ENCODE results near the gene HDHD2.

Gene HDHD2

DNA sequence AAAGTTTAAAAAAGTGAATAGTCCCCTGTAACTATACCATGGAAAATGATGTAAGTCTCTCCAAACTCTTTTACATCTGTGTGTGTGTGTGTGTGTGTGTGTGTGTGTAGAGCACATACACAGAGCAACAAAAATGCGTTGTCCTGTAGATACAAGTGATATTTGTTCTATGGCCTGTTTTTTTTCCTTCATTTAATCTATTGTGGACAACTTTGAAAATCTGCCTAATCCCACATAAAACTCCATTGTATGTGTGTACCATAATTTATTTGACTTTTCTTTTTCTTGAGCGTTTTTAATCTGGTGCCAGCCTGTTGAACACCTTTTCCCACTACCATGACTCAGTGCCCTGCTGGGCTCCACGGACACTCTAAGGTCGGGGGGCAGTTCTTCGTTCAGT lies 62.6 kb downstream of the HDHD2 start:
- TF ChIP-seq CREB1 (IDR thresholded peaks at IDR 0.05; ENCODE audit: low read depth) (no peak), YY1 (IDR thresholded peaks at IDR 0.05; ENCODE audit: low read depth) (no peak), FOXM1 (IDR thresholded peaks at IDR 0.05; ENCODE audit: borderline replicate concordance, low read depth) (no peak), TCF12 (IDR thresholded peaks at IDR 0.05; ENCODE audit: low read depth) (no peak), RAD21 (IDR thresholded peaks at IDR 0.05; ENCODE audit: low read depth) (no peak), EP300 (IDR thresholded peaks at IDR 0.05; ENCODE audit: borderline replicate concordance) (no peak), TAF1 (IDR thresholded peaks at IDR 0.05; ENCODE audit: low read depth) (no peak), ZBTB7A (IDR thresholded peaks at IDR 0.05; ENCODE audit: low read depth) (no peak)
- TF ChIP-seq, protein P1, sequence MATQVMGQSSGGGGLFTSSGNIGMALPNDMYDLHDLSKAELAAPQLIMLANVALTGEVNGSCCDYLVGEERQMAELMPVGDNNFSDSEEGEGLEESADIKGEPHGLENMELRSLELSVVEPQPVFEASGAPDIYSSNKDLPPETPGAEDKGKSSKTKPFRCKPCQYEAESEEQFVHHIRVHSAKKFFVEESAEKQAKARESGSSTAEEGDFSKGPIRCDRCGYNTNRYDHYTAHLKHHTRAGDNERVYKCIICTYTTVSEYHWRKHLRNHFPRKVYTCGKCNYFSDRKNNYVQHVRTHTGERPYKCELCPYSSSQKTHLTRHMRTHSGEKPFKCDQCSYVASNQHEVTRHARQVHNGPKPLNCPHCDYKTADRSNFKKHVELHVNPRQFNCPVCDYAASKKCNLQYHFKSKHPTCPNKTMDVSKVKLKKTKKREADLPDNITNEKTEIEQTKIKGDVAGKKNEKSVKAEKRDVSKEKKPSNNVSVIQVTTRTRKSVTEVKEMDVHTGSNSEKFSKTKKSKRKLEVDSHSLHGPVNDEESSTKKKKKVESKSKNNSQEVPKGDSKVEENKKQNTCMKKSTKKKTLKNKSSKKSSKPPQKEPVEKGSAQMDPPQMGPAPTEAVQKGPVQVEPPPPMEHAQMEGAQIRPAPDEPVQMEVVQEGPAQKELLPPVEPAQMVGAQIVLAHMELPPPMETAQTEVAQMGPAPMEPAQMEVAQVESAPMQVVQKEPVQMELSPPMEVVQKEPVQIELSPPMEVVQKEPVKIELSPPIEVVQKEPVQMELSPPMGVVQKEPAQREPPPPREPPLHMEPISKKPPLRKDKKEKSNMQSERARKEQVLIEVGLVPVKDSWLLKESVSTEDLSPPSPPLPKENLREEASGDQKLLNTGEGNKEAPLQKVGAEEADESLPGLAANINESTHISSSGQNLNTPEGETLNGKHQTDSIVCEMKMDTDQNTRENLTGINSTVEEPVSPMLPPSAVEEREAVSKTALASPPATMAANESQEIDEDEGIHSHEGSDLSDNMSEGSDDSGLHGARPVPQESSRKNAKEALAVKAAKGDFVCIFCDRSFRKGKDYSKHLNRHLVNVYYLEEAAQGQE (IDR thresholded peaks at IDR 0.05; ENCODE audit: low read depth), result no peak

DNA sequence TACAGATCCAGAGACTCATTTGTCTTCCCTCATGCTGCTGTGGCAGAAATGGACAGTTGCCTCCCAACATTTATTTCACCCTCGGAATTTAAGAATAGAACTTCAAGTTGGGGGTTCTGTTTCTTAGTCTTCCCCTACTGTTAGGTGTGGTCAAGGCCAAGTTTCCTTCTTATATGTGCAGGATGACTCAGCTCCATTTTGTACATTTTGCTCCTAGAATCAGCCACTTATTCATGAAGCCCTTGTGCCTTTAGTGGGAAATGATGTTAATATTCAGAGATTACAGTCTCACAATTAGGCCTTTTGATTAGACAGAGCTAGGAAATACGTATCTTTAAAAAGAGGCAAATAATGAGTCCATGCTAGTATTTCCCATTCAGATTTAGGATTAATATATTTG lies 68.7 kb downstream of the HDHD2 start:
- no peak for TF ChIP-seq USF1 (IDR thresholded peaks at IDR 0.05)

GRCh38 chr18:47080872-47081271 lies 69.4 kb downstream of the HDHD2 start:
- TF ChIP-seq YY1 (IDR thresholded peaks at IDR 0.05; ENCODE audit: low read depth), result no peak
- no peak for TF ChIP-seq TCF12 (IDR thresholded peaks at IDR 0.05; ENCODE audit: low read depth)
- TF ChIP-seq, protein P1 (IDR thresholded peaks at IDR 0.05; ENCODE audit: low read depth), result no peak
- no peak for TF ChIP-seq USF1 (IDR thresholded peaks at IDR 0.05)
- no peak for TF ChIP-seq EGR1 (IDR thresholded peaks at IDR 0.05)
- no peak for TF ChIP-seq ZBTB7A (IDR thresholded peaks at IDR 0.05; ENCODE audit: low read depth)
- no peak for TF ChIP-seq TEAD4 (IDR thresholded peaks at IDR 0.05)
- TF ChIP-seq TAF1 (IDR thresholded peaks at IDR 0.05; ENCODE audit: low read depth), result no peak
- TF ChIP-seq RAD21 (IDR thresholded peaks at IDR 0.05; ENCODE audit: low read depth), result no peak
- TF ChIP-seq MAX (IDR thresholded peaks at IDR 0.05), result no peak
- no peak for TF ChIP-seq CEBPB (IDR thresholded peaks at IDR 0.05)
- TF ChIP-seq NFIC (IDR thresholded peaks at IDR 0.05), result no peak
- TF ChIP-seq FOXM1 (IDR thresholded peaks at IDR 0.05; ENCODE audit: borderline replicate concordance, low read depth), result no peak
- TF ChIP-seq CREB1 (IDR thresholded peaks at IDR 0.05; ENCODE audit: low read depth), result no peak

DNA sequence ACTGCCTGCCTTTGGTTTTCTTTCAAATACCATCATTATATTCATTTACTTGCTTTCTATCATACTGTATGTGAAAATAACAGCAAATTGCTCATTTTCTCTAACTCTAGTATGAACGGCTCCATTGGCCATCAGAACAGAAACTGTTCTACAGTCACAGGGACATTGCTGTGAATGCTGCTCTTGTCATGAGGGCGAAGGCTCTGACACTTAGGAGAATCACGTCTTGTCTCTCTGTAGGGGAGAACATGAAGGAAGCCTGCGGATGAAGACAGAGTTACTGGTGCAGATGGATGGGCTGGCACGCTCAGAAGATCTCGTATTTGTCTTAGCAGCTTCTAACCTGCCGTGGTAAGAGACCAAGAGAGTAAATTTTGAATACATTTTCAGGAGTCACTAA lies 73.2 kb downstream of the HDHD2 start:
- TF ChIP-seq NFIC (IDR thresholded peaks at IDR 0.05) (no peak), USF1 (IDR thresholded peaks at IDR 0.05) (no peak), TCF12 (IDR thresholded peaks at IDR 0.05; ENCODE audit: low read depth) (no peak), TAF1 (IDR thresholded peaks at IDR 0.05; ENCODE audit: low read depth) (no peak), EP300 (IDR thresholded peaks at IDR 0.05; ENCODE audit: borderline replicate concordance) (no peak), EGR1 (IDR thresholded peaks at IDR 0.05) (no peak), ZBTB7A (IDR thresholded peaks at IDR 0.05; ENCODE audit: low read depth) (no peak), TEAD4 (IDR thresholded peaks at IDR 0.05) (no peak), RAD21 (IDR thresholded peaks at IDR 0.05; ENCODE audit: low read depth) (no peak), MAX (IDR thresholded peaks at IDR 0.05) (no peak), CEBPB (IDR thresholded peaks at IDR 0.05) (no peak), YY1 (IDR thresholded peaks at IDR 0.05; ENCODE audit: low read depth) (no peak), CREB1 (IDR thresholded peaks at IDR 0.05; ENCODE audit: low read depth) (no peak), FOXM1 (IDR thresholded peaks at IDR 0.05; ENCODE audit: borderline replicate concordance, low read depth) (no peak)
- TF ChIP-seq, protein P1 (IDR thresholded peaks at IDR 0.05; ENCODE audit: low read depth), result no peak
